ENCODE results near the gene ACMSD.
"Not testable (repeated sequence)": the region's sequence is repeated elsewhere in the genome, so short reads cannot be mapped to it uniquely, and the experiment has no call there.

The ACMSD gene

DNA sequence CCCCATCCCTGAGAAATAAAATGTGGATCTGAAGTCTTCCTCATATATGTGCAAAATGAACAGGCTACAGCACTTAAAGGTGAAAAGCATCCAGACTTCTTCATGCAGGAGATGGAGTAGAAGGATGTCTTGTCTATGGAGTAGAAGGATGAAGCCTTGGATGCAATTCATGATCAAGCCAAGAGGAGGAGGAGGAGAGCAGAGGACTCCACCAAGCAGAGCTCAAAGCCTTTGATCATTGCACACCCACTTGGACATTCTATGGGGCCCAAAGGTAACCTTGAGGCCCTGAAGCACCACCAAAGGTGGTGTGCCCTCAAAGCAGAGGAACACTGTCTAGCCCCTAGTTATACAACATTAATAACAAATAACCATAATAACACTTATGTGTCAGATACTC, 17.3 kb downstream of the ACMSD start:
- DNase-seq = no peak

DNA sequence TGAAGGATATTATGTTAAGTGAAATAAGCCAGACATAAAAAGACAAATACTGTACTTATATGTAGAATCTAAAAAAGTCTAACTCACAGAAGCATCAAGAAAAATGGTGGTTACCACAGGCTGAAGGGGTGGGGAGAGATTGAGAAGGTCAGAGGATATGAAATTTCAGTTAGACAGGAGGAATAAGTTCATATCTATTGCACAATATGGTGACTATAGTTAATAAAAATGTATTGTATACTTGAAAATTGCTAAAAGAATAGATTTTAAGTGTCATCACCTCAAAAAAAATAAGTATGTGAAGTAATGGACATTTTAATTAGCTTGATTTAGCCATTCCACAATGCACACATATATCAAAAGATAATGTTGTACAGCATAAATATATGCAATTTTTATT, 19.8 kb downstream of the ACMSD start:
- DNase-seq = no peak

GRCh38 chr2:134861173-134861572, 22.8 kb downstream of the ACMSD start:
- DNase-seq = no peak

DNA sequence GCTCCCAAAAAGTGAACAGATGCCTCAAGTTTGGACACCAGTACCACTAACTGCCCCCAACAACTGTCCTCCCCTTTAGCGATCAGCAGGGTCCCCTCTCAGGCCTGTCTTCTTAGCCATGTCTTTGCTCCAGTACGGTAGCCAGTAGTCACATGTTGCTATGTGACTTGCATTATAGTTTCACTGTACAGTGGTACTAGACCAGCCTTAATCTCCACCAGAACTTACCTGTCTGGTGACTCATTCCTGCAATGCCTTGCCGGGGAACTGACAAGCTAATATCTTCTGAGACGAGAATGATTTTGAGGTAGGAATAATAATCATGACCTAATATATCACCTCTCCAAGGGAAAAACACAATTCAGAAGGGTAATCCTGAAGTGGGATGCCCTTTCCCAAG, 23.7 kb downstream of the ACMSD start:
- no peak for DNase-seq

GRCh38 chr2:134862674-134863073, 24.3 kb downstream of the ACMSD start:
- no peak for DNase-seq

DNA sequence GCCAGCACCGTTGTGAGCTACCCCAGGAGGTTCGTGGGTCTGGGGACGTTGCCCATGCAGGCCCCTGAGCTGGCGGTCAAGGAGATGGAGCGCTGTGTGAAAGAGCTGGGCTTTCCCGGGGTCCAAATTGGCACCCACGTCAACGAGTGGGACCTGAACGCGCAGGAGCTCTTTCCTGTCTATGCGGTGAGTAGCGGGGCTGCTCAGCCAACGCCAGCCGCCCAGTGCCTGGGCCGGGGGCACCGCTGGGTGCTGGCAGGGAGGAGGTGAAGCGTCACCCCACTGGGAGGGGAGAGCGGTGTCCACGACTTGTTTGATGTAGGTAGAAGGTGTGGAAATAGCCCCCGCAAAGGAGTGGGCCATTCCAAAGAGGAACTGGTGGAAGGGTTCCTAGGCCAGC, 25.0 kb downstream of the ACMSD start:
- DNase-seq = no peak

- DNase-seq = no peak
These were observed 26.8 kb downstream of the ACMSD start for GRCh38 chr2:134865067-134865787.

DNA sequence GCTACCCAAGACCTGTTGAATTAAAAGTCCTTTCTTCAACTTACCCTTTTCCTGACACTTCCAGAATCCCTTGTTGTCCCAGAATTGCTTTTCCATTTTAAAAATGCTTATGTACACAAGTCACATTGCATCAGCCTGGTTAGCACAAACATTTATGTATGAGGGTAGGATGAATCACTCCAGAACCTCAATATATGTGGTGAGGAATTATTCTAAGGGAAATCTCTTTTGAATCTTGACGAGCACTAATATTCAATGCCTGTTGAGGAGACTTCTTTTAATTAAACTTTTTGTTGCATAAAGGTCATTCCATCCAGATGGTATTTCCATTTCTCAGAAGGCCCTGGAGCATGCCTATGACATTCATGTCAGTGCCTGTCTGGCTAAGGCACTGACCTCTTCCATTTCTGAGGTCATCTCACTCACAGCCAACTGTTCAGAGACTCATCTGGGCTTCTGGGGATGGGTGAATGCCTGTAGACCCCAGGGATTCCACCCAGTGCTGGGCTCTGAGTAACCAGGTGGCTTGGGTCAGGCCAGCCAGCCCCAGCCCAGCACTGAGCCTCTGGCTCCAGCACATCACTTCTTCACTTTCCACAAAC, 28.2 kb downstream of the ACMSD start:
- no peak for DNase-seq

GRCh38 chr2:134869946-134870736, 31.7 kb downstream of the ACMSD start:
- DNase-seq = no peak

- no peak for DNase-seq
These were observed 34.7 kb downstream of the ACMSD start for GRCh38 chr2:134873152-134873551.

- DNase-seq = no peak
These were observed 36.9 kb downstream of the ACMSD start for GRCh38 chr2:134875309-134875708.

DNA sequence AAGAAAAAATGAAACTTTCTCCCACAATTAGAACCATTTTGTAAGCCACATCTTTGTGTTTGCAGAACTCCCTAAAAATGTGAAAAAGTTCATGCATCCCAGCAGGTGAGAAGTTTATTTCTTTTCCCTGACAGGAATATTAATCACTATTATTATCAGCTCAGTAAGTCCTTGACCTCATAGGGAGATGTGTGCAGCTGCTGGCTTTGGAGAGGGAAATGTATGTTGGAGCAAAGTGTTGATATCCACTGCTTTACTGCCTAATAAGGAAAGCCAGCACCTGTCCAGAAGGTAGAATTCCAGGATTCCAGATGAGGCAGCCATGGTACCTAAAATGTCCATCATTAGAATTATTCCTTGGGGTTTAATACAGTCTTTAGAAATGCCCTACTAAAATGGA, 44.4 kb downstream of the ACMSD start:
- DNase-seq = no peak

DNA sequence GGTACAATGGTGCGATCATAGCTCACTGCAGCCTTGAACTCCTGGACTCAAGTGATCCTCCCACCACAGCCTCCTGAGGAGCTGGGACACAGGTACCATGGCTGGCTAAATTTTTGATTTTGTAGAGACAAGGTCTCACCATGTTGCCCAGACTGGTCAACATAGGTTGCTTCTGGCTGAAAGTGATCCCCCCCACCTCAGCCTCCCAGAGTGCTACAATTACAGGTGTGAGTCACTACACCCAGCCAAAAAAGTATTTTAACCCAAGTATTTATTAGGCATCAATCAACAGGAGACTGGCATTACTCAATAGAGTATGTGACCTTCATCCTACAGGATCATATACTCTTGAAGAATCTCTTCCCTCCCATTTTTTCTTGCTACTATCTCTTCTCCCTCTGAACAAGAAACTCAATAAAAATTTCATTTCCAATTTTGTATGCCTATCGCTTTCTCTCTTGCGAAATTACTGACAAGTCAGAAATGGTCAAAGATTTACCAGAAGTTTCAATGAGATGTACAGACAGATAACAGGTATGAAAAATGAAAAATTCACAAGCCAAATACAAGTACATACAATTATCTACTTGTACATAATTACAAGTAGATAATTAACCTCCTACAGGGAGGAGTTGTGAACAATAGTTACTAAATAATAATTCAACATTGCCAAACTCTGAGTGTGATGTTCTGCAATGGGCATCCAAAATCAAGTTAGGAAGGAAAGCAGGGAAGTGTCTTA, 45.3 kb downstream of the ACMSD start:
- DNase-seq = no peak

DNA sequence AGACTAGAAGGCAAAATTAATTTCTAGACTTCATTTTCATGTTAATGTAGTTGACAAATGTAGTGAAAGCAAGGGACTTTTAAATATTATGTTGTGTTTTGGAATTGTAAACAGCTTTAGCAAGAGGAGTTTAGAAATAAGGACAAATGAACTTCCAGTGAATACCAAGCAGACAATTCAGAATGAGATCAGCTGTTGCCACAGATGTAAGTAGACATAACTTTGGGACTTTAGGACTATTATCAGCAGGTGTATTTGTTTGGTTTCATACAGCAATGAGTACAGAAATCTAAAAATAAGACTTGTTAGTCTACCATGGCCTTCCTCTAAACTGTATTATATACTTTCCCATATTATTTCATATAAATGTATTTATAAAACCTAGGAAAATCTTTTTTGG, 46.0 kb downstream of the ACMSD start:
- DNase-seq = no peak

GRCh38 chr2:134892282-134893035, 54.0 kb downstream of the ACMSD start:
- peak; percentile 58 for DNase-seq

- no peak for DNase-seq
These were observed 59.5 kb downstream of the ACMSD start for GRCh38 chr2:134897932-134898331.

DNA sequence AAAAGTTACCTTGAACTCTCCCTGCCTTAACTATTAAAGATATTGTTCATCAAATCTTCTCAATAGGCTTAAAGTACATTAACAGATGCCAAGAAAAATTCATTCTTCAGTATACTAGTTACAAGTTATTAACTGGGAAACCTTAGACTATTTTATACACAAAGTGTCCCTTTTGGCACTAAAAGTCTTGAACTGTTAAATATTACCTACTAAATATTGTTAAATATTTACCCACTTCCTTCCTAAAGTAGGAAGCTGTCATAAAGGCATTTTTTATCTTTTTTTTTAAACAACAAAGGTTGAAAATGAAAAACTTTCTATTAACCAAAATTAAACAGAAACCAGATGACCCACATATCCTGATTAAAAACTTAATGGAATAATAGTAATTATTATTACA, 60.8 kb downstream of the ACMSD start:
- no peak for DNase-seq

DNA sequence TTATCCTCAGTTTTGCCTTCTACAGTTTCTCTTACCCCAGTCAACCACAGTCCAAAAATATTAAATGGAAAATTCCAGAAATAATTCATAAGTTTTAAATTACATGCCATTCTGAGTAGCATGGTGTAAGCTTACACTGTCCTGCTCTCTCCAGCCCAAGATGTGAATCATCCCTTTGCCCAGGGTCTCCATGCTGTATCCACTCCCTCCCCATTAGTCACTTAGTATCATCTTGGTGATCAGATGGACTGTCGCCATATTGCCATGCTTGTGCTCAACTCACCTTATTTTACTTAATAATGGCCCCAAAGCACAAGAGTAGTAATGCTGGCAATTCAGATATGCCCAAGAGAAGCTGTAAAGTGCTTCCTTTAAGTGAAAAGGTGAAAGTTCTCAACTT, 61.7 kb downstream of the ACMSD start:
- no peak for DNase-seq

GRCh38 chr2:134903701-134904100, 65.3 kb downstream of the ACMSD start:
- DNase-seq = not testable (repeated sequence)

DNA sequence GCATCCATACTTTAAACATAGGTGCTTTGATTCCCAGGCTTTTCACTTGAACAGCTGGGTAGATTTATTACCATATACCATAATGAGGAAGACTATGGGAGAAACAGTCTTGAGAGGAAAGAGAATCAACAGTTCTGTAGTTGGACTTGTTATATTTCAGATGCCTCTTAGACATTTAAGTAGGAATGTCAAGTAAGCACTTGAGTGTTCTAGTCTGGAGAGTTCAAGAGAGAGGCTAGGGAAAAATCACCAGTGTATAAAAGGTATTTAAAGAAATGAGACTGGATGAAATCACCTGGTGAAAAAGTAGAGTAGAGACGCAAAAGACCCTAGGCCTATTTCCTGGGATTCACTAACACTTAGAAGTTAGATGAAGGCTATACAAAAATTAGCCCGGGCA, 66.8 kb downstream of the ACMSD start:
- DNase-seq = no peak

GRCh38 chr2:134906726-134907125, 68.3 kb downstream of the ACMSD start:
- no peak for DNase-seq

GRCh38 chr2:134907441-134908116, 69.2 kb downstream of the ACMSD start:
- DNase-seq = not testable (repeated sequence)

Data from kidney glomerular epithelial cell (primary cell).